GM12875 (cell line): ENCODE measurements around the gene IGSF9.

Experiments used
- H3K4me3 ChIP-seq: one replicate; pipeline ENCODE4 v1.5.1; 2011; ENCODE audit warnings: low read depth, low read length, control low read depth
- TF ChIP-seq, protein P1 (sequence below): IDR thresholded peaks from 2 replicates; pipeline ENCODE4 v1.5.1; 2011; ENCODE audit warnings: low read depth, mild to moderate bottlenecking, control low read depth, inconsistent platforms, low read length, moderate library complexity, borderline replicate concordance; ENCODE audit not compliant: insufficient read depth

IGSF9 gene

DNA sequence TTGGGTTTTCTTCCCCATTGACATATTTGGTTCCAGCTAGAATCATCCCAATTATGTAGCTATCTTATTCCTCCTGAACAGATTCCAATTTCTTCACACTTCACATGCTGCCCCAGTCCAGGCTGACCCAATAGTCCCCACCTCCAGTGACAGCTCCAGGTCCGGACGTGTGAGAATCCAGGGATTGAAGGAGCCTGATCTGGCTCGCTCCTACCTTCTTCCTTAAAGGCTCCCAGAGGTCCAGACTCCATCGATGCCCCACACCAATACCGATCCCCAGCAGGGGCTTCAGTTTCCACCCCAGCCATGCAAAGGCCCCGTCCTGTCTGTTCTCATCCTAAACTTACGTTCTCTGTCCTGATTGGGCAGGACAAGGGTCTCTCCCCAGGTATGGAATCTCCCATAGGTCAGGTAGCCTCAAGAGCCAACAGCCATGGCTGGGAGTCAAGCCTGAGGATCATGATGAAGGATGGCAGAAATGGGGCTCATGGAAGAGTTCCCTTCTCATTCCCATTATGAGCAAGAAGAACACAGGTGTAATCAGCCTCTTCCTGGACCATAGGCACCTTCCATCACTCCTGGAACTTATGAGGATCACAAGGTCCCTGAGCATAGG lies 29.0 kb upstream of the IGSF9 start:
- no peak overlapping the region for H3K4me3 ChIP-seq

GRCh38 chr1:159973350-159973940 lies 28.0 kb upstream of the IGSF9 start:
- no peak overlapping the region for H3K4me3 ChIP-seq
- TF ChIP-seq, protein P1, sequence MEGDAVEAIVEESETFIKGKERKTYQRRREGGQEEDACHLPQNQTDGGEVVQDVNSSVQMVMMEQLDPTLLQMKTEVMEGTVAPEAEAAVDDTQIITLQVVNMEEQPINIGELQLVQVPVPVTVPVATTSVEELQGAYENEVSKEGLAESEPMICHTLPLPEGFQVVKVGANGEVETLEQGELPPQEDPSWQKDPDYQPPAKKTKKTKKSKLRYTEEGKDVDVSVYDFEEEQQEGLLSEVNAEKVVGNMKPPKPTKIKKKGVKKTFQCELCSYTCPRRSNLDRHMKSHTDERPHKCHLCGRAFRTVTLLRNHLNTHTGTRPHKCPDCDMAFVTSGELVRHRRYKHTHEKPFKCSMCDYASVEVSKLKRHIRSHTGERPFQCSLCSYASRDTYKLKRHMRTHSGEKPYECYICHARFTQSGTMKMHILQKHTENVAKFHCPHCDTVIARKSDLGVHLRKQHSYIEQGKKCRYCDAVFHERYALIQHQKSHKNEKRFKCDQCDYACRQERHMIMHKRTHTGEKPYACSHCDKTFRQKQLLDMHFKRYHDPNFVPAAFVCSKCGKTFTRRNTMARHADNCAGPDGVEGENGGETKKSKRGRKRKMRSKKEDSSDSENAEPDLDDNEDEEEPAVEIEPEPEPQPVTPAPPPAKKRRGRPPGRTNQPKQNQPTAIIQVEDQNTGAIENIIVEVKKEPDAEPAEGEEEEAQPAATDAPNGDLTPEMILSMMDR = no peak

More for the DNA sequence above, 29.0 kb upstream of the IGSF9 start:
- TF ChIP-seq, protein P1 = no peak

GRCh38 chr1:159972443-159973205 lies 27.2 kb upstream of the IGSF9 start:
- TF ChIP-seq, protein P1 = no peak
- no peak overlapping the region for H3K4me3 ChIP-seq

GRCh38 chr1:159970932-159971342 lies 25.5 kb upstream of the IGSF9 start:
- H3K4me3 ChIP-seq = no peak overlapping the region
- TF ChIP-seq, protein P1 = no peak

GRCh38 chr1:159968901-159969300 lies 23.5 kb upstream of the IGSF9 start:
- TF ChIP-seq, protein P1 = no peak
- no peak overlapping the region for H3K4me3 ChIP-seq

DNA sequence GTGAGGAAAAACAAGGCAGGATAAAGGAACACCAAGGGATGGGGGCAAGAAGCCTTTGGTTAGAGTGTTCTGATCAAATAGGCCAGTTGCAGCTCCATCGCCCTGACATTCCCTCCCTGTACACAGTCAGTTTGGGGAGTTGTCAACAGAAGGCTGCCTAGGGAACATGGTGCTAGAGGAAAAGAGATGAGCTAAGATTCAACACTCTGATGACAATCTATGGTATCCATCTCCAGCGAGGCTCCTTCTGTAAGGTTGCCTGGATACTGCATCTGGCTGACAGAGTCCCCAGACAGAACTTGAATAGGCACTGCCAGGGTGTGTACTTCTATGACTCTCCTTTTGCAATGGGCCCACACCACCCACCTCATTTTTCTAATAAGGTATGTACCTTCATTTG lies 19.9 kb upstream of the IGSF9 start:
- H3K4me3 ChIP-seq = no peak overlapping the region
- TF ChIP-seq, protein P1 = no peak

DNA sequence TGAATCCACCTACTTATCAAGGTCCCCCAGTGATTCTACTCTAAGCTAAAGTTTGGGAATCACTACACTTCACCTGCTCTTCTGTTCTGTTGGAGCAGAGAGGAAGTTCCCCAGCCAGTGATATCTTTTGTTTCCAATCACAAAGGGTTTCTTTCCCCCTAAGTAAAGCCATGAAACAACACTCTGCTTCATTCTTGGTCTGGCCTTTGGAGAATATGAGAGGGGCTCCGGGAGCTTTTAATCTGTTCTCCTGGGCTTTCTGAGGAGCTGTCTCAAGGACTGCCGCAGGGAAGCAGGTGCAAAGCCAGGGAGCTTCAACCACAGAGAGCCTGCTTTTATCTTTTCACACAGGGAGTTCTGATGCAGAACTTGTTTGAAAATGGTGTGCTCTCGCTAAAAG lies 18.7 kb upstream of the IGSF9 start:
- TF ChIP-seq, protein P1 = no peak
- no peak overlapping the region for H3K4me3 ChIP-seq
